Measurements from ENCODE around the gene RTP3.

GRCh38 chr3:46481636-46482035 is 16.1 kb upstream of the RTP3 start:
- TF ChIP-seq CTCF (conservative IDR thresholded peaks at IDR 0.05) (no peak), ZFX (IDR thresholded peaks at IDR 0.05) (no peak)

Data from C4-2B (cell line).